ENCODE results near the gene MAML2. TPM values are rescaled to one million over a fixed set of nuclear protein-coding genes. Genes with fewer than 3 reads are reported as not detected.

MAML2 gene
- total RNA-seq (2014; rRNA removed; shearing (Covaris generic)): 6.2 and 6.6 TPM in 2 replicates

DNA sequence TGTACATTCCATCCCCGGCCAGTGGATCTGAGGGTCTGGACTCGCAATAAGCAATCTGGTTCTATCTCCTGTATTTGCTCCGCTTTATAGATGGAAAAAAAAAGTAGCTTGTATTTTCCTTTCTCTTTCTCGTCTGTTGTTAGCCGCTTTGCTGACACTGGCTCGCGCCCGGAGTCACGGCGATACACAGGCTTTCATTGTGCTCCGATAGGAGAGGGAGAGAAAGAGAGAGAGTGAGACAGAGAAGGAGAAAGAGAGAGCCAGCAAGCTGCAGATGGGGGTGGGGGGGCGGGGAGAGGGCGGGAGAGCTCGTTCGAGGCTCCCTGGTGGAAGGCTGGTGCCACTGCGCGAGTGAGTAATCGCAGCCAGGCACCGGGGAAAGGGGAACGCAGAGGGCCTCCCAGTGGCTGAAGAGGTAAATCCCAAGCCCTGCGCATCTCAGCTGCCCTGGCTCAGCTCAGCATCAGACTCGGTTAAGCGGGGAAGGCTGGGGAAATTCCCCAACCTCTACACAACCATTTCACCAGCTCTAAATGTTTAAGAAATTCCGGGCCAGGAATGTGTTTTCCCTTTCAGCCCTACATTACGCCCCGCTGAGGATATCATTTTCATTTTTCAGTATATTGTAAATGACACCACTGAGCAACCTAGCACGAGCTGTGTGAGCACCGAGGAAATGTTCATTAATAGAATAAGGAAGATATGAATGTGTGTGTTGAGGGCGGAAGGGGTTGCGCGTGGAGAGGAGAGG, at the start of gene MAML2:
TSS of gene MAML2 (minus strand) at position 235 of the 751 bp plus-strand sequence. CDS start 1,300 bp downstream, outside the sequence.
- peak; percentile 96 for DNase-seq (ENCODE audit: low read depth)

DNA sequence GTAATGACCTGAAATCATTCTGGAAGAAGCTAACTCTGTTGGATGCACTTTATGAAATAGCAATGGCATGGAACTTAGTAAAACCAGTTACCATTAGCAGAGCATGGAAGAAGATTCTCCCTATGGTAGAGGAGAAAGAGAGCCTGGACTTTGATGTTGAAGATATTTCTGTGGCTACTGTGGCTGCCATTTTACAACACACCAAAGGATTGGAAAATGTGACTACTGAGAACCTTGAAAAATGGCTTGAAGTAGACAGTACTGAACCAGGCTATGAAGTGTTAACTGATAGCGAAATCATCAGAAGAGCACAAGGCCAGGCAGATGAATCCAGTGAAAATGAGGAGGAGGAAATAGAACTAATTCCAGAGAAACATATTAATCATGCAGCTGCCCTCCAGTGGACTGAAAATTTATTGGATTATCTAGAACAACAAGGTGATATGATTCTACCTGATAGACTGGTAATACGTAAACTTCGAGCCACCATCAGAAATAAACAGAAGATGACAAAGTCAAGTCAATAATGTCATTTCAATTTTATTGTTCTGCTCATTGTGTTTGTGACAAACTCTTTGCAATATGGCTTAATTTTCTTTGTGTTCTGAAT, 48.8 kb upstream of the MAML2 start:
- no peak for DNase-seq (ENCODE audit: low read depth)

DNA sequence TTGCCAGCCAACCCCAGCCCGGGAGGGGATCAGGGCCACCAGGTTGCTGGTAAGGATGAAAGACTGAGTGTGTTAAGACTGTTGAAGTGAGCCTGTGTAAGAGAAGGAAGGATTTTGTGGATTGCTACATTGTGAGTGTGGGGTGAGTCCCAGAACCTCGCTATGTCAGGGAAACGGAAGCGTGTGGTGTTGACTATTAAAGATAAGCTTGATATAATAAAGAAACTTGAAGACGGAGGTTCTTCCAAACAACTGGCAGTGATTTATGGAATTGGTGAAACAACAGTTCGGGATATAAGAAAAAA, 47.4 kb upstream of the MAML2 start:
- DNase-seq (ENCODE audit: low read depth): peak; percentile 13

DNA sequence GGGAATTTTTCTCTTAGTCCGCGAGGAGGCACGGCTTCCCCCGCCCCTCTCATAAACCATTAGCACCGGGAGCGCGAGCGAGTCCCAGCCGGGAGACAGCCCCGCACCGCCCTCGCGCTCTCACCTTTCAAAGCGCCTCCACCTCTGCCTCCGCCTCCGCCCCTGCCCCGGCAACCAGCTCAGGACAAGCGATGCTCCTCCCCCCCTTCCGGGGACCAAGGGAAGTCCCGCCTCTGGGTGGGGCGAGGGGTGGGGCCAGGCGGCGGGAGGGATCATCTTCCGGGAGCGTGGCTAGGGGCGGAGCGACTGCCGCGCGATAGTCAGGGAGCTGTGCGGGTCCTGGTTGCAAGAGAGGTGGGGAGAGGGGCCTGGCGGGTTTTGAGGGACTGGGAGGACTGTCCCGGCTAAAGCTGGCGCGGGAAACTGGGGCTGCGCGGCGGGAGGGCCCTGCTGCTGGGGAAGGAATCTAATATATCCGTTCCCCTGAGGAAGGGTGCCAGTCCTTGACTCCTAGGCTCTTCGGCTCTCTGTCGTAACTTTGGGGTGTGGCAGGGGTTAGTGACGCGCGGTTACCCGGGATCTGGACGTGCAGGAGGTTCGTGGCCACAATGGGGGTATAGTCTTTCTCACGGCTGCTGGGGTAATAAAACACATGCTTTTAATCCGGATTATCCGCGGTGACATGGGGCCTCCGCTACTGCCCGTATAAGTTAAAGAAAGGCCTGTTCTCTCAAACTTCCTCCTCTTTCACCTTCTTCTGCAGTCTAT, 46.9 kb upstream of the MAML2 start, which contains the start of the genes CCDC82 and JRKL:
TSS of gene CCDC82 (minus strand) at position 193 of the 768 bp plus-strand sequence. CDS start 5,165 bp downstream, outside the sequence.
TSS of gene JRKL (plus strand) at position 294 of the 768 bp plus-strand sequence. CDS start 637 bp downstream, outside the sequence.
- DNase-seq (ENCODE audit: low read depth): peak; percentile 98

DNA sequence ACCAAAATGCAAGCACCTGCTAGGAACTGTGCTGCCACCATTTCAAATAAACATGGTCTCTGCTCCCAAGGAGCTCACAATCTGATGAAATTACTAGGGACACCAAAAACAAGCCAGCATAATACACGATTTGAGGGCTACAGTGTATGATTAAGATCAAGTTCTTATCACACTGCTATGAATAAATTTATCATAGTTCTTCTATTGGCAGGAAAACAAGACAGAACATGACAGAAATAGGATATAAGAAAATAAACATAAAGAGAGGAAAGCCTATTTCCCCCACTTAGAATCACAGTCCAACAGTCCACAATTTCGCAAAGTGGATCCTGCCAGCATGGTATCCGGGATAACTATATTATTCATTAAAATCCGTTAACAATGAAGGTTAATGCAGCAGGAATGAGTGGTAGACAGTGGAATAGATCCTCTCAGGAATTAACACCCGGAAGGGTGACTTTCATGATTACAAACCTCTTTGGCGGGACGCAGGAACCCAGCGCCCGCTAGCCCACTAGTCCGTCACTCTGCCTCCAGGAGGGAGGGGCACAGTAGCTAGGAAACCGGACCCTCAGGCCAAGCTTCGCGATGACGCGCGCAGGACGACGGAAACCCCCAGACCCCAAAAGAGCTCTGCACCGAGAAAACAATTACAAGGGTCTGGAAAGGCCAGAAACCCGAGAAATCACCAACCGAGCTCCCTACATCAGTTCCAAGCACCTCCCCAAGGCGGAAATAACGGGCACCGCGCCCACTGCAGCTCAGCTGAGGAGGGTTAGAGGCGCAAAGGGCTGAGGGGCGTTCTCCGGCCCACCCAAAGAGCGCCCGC, 46.1 kb upstream of the MAML2 start:
- no peak for DNase-seq (ENCODE audit: low read depth)

DNA sequence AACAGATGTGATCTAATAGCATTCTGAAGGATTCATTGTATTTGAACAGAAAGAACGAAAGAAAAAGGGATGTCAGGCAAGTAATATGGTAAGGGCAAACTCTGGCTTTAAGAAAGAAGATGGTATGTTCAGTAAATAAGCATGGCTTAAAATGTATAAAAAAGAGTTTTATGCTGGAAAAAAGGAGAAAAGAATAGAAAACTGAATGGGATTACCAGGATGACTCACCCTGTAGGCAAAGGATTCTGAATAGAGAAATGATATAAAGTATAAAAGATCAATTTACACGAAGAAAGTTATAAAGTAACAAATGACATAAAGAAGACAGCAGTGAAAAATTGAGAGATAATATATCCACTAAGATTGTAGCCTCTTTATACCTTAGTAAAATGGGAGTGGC, 42.2 kb upstream of the MAML2 start:
- DNase-seq (ENCODE audit: low read depth): no peak

DNA sequence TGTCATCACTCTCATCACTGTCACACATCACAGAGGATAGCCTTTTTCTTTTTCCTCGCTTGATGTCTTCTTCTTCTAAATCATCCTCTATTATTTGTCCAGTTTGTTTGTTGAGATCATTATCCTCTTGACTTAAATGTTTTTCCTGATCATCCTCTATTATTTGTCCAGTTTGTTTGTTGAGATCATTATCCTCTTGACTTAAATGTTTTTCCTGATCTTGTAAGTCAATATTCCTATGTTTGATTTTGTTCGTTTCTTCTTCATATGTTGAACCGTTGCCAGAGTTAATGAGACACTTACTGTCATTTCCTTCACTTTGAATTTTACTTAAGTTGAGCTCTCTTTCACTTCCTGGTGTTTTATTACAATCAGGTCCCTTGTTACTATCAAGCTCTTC, 41.2 kb upstream of the MAML2 start:
- no peak for DNase-seq (ENCODE audit: low read depth)

DNA sequence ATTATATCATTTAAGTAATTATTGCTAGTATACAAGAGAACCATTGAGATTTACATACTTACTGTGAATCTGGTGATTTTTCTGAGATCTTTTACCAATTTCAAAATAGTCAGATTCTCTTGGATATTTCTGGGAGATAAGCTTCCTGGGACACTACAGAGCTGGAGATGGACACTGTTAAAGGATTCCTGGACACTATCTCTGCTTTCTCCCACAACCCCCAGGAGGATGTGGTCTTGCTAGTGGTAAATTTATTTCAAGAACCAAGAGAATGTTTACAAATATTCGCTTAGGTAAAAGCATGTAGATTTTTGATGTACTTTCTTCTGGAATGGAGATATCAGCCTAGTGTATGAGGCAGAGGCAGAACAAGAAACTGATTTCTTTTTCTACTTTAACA, 33.8 kb upstream of the MAML2 start:
- no peak for DNase-seq (ENCODE audit: low read depth)

DNA sequence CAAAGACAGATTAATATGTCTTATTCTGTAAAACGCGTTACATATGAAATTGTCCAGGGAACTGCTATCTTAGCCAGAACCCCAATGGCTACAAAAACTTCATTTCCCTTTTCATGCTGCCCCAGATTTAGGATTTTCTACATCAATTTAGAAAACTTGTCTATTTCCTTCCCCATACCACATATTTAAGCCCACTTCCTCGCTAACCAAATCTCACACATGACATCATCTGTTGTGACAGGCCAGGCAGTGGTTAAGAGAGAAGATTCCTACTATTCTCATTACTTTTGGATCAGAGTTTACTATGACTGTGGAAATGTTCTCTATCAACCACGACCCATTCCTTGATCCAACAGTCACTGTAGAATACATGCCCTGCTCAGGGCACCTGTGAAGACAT, 30.8 kb upstream of the MAML2 start:
- DNase-seq (ENCODE audit: low read depth): no peak

DNA sequence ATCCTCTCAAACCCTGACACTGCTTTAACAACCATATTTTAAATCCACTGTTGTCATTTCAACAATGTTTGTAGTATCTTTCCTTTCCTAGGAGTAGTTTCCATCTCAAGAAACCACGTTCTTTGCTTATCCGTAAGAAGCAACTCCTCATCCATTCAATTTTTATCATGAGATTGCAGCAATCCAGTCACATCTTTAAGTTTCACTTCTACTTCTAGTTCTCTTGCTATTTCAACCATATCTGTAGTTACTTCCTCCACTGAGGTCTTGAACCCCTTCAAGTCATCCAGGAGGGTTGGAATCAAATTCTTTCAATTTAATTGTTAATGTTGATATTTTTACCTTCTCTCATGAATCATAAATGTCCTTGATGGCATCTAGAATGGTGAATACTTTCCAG, 24.3 kb upstream of the MAML2 start:
- no peak for DNase-seq (ENCODE audit: low read depth)

DNA sequence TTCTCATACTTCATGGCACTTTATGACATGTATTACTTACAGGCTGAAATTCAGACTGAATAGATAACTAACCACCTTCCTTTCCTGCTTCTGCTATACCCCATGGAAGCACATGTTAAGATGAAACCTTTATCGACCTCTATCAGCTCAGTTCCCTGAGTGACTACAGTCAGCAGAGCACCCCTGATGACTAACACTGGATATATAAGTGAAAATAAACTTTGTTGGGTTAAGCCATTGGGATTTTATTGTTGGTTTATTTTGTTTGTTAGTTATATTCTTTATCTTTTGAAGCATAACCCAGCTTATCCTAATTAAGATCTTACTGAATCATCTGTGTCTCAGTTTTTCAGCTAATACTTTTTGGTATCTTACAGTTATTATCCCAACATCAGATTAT, 23.0 kb upstream of the MAML2 start:
- no peak for DNase-seq (ENCODE audit: low read depth)

DNA sequence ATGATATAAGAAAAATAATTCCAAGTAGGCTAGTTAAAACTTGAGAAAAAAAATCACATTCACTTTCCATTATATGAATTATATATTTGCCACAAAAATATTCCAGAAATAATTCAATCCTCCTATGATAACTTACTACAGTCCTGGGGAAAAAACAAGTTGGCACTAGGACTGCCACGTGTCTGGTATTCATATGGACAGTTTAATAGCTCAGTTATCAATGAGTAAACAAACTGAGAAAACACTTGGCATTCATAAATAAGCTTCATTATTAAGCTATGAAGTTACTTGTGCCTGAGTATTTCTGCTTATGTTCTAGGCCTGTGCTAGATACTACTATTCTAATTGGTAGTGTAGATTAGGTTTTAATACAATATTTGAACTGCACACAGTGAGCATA, 22.5 kb upstream of the MAML2 start:
- no peak for DNase-seq (ENCODE audit: low read depth)

DNA sequence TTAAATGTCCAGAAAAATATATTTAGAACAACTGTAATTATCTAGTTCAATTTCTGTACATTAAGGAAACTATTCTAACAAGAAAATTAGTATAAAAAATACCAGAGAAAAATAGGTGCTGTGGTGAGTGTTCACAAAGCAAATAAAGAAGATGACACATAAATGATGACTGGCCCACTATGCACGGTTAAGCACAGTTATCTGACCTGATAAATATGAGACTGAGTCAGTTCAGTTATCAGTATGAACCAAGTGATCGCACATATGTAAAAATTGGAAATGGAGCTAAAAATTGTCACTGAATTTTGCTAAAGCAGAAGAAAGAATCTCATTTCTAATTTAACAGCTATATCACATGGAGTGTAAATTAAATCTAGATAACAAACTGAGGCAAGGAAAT, 18.8 kb upstream of the MAML2 start:
- DNase-seq (ENCODE audit: low read depth): peak; percentile 20

DNA sequence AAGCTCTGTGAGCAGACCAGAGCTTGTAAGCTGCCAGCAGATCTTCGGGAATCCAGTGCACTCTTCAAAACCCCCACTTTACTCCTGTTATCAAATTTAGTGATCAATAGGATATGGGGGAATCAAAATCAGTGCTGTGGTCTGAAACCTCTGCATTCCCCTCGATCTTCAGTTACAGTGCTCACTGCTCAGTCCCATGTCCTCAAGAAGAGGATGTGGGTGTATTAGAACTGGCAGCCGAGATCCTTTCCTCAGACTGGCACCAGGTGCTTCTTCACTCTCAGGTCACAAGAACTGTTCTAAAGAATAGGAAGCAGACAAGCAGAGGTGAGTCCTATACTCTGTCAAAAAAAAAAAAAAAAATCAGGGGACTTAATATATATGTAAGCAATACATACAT, 15.3 kb upstream of the MAML2 start:
- DNase-seq (ENCODE audit: low read depth): no peak

DNA sequence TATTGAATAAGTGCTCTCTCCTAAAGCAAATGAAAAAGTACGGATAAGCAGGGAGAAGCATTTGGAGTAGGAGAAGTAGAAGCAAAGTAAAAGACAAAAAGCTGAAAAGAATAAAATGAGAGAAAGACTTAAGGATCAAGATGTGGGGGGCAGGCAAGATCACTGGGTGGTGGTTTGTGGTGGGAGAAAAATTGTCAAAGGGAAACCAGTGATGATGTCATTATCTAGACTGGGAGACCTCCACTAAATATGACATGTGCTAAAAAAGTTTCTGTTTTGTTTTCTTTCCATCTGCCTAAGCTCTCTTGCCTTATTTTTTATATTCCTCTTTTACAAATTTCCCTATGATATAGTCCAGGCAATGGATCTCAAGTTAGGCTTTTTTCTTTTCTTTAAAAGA, 14.8 kb upstream of the MAML2 start:
- DNase-seq (ENCODE audit: low read depth): no peak

DNA sequence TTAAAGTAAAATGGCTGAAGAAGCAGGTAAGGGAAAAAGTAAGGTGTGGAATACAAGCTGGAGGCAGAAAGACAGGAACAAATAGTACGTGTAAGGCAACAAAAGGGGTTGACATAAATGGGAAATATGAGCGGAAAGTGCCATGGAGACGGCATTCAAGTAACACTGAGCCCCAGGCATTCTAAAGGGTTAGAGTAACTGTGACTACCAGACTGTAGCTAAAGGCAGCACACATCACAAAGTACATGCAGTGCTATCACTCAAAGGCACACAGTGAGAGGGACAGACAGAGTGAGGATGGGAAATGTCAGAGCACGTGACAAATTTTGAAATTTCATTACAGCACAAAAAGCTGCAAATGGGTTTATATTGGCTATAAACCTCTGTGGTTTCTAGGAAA, 13.9 kb upstream of the MAML2 start:
- DNase-seq (ENCODE audit: low read depth): no peak

DNA sequence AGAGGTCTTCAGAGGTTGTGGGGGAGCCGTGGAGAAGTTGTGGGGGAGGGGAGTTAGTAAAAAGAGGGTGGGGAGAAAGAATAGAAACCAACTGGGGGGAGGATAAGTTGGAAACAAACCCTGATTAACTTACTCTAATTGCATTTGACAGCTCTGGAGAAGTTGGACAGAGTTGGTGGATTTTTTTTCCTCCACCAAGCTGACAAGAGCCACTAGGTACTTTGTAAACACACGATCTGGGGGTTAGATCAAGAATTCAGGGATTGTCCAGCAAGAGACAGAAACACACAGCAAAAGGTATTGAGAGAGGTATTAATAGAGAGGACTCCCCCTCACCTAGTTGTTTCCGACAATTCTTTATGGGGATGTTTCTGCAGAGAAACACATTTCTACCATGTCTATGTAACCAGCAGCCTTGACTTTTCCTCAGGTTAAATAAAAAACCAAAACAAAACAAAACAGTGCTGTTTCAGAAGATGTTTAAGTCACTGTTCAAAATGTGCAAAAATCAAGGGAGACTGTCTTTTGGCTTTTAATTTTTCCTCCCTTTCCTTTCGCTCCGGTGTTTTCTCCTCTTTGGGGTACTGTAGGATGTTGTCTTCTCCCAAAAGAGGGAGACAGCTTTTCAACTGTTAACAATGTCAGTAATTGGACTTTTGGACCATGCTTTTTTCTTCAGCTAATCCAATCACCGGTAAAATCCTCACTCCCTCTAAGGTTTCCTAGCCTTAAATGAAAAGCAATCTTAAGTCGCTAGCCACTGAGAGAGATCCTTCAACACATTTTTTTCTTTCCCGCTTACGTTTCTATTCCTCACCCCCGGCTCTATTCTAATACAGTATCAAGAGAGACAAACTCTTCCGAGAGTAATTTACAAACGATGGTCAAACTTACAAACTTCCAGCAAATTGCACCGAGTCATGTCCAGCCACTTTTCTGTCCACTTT, 708 bp downstream of the MAML2 start:
- no peak for DNase-seq (ENCODE audit: low read depth)

DNA sequence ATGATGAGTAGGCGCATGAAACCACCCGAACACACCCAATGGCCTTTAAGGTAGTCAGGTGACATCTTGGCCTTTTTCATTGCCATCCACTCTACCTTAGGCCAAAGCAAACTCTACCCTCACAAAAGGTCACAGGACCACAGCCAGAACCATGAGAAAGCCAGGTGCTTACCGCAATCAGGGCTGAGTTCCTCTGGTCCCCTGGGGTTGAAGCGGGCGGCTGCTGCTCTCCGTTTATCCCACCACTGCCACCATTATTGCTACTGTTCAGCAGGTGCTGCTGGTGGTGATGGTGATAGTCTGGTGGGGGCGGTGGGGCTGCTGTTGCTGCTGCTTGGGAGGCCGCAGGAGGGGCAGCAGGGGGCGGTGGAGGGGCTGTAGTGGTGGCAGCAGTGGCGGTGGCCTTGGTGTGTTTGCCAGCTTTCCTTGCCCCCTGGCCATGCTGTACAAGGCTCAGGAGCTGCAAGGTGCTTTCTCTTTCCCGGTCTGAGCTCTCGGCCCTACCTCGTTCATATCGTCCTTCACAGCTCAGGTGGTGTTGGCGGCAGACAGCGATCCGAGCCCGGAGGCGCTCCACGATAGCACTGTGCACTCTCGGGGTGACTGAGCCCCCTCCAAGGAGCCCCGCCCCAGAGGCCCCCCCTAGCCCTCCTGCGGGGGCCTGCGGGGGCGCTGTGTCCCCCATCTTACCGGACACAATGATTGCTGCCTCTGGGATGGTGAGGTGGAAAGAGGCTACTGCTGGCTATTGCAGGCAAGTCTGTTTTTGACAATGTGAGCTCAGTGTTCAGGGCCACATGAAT, 1.6 kb downstream of the MAML2 start:
- peak; percentile 51 for DNase-seq (ENCODE audit: low read depth)

DNA sequence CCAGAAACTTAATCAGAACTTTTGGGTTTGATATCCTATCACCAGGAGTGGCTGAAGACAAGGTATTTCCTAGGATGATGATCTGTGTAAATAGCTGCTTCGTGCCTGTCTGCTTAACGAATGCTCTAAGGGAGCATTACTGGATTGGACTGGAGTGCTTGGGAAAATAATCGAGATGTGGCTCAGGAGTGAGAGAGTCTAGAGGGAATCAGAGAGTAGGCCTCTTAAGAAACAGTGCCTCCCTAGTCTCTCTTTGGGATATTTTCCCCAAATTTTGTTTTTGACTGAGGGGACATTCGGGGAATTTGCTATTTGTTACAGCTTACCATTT, 2.5 kb downstream of the MAML2 start:
- no peak for DNase-seq (ENCODE audit: low read depth)
